H9 (cell line): Measurements from ENCODE around the gene SSBP2. TPM values are rescaled to one million over a fixed set of nuclear protein-coding genes. Genes with fewer than 3 reads are reported as not detected.

Experiments used
- DNase-seq: peaks from one replicate; pipeline ENCODE4 v3.0.0-alpha.2; 2017
- H2AFZ ChIP-seq: one replicate; pipeline ENCODE4 v1.6.1; 2013; ENCODE audit warnings: mild to moderate bottlenecking, low read length, control low read depth, moderate library complexity
- H2AK5ac ChIP-seq: 2 replicates; pipeline ENCODE4 v1.6.1; 2013; ENCODE audit warnings: low read length, control low read depth, mixed read lengths; ENCODE audit not compliant: insufficient read length
- H2BK120ac ChIP-seq: one replicate; pipeline ENCODE4 v1.6.1; 2013; ENCODE audit warnings: low read depth, mild to moderate bottlenecking, low read length, control low read depth, inconsistent platforms; ENCODE audit not compliant: poor library complexity, severe bottlenecking
- H2BK12ac ChIP-seq: 2 replicates; pipeline ENCODE4 v1.6.1; 2013; ENCODE audit warnings: low read length, control low read depth, mixed read lengths, low read depth; ENCODE audit not compliant: insufficient read length
- H2BK15ac ChIP-seq: 2 replicates; pipeline ENCODE4 v1.6.1; 2013; ENCODE audit warnings: low read depth, low read length, control low read depth
- H2BK20ac ChIP-seq: one replicate; pipeline ENCODE4 v1.6.1; 2013; ENCODE audit warnings: low read depth, mild to moderate bottlenecking, low read length, control low read depth, inconsistent platforms; ENCODE audit not compliant: poor library complexity, severe bottlenecking
- H2BK5ac ChIP-seq: 2 replicates; pipeline ENCODE4 v1.6.1; 2013; ENCODE audit warnings: low read length, control low read depth, mixed read lengths; ENCODE audit not compliant: insufficient read length
- H3K14ac ChIP-seq: 2 replicates; pipeline ENCODE4 v1.6.1; 2013; ENCODE audit warnings: low read length, control low read depth; ENCODE audit not compliant: insufficient read depth
- H3K18ac ChIP-seq: 2 replicates; pipeline ENCODE4 v1.6.1; 2013; ENCODE audit warnings: low read depth, mild to moderate bottlenecking, mixed read lengths, low read length, control low read depth; ENCODE audit not compliant: insufficient read length
- H3K23ac ChIP-seq: 2 replicates; pipeline ENCODE4 v1.6.1; 2013; ENCODE audit warnings: low read length, control low read depth, mixed read lengths, low read depth; ENCODE audit not compliant: insufficient read length
- H3K23me2 ChIP-seq: 2 replicates; pipeline ENCODE4 v1.6.1; 2013; ENCODE audit warnings: low read depth, mild to moderate bottlenecking, mixed read lengths, low read length, control low read depth; ENCODE audit not compliant: insufficient read length, poor library complexity, severe bottlenecking
- H3K27ac ChIP-seq: 2 replicates; pipeline ENCODE4 v1.5.1; 2013; ENCODE audit warnings: low read length, control low read depth, mixed read lengths, low read depth; ENCODE audit not compliant: insufficient read length
- H3K27me3 ChIP-seq: 2 replicates; pipeline ENCODE4 v1.6.1; 2013; ENCODE audit warnings: low read length, control low read depth, inconsistent platforms; ENCODE audit not compliant: insufficient read depth
- H3K4ac ChIP-seq: 2 replicates; pipeline ENCODE4 v1.6.1; 2013; ENCODE audit warnings: low read depth, mild to moderate bottlenecking, control low read depth, inconsistent platforms, low read length, moderate library complexity
- H3K4me1 ChIP-seq: 2 replicates; pipeline ENCODE4 v1.6.1; 2013; ENCODE audit warnings: low read length, control low read depth, inconsistent platforms; ENCODE audit not compliant: insufficient read depth
- H3K4me2 ChIP-seq: 2 replicates; pipeline ENCODE4 v1.6.1; 2013; ENCODE audit warnings: low read length, control low read depth, mixed read lengths; ENCODE audit not compliant: insufficient read length, insufficient read depth
- H3K56ac ChIP-seq: 2 replicates; pipeline ENCODE4 v1.6.1; 2013; ENCODE audit warnings: low read depth, mild to moderate bottlenecking, mixed read lengths, low read length, control low read depth; ENCODE audit not compliant: insufficient read length
- H3K79me1 ChIP-seq: 2 replicates; pipeline ENCODE4 v1.6.1; 2013; ENCODE audit warnings: low read depth, mild to moderate bottlenecking, moderate library complexity, low read length, control low read depth, inconsistent platforms; ENCODE audit not compliant: insufficient read depth, poor library complexity, severe bottlenecking
- H3K79me2 ChIP-seq: 2 replicates; pipeline ENCODE4 v1.6.1; 2013; ENCODE audit warnings: low read length, control low read depth, inconsistent platforms; ENCODE audit not compliant: insufficient read depth
- H3K9ac ChIP-seq: 2 replicates; pipeline ENCODE4 v1.6.1; 2013; ENCODE audit warnings: low read length, control low read depth, mixed read lengths; ENCODE audit not compliant: insufficient read length; ENCODE audit errors: extremely low read depth
- H3K9me3 ChIP-seq: one replicate; pipeline ENCODE4 v1.6.1; 2013; ENCODE audit warnings: low read depth, low read length, inconsistent platforms; ENCODE audit not compliant: control insufficient read depth
- H3T11ph ChIP-seq: one replicate; pipeline ENCODE4 v1.6.1; 2013; ENCODE audit warnings: mild to moderate bottlenecking, low read length, control low read depth, inconsistent platforms
- H4K20me1 ChIP-seq: one replicate; pipeline ENCODE4 v1.6.1; 2013; ENCODE audit not compliant: control insufficient read depth, insufficient read length, insufficient read depth
- H4K5ac ChIP-seq: 2 replicates; pipeline ENCODE4 v1.6.1; 2013; ENCODE audit warnings: low read depth, mild to moderate bottlenecking, mixed read lengths, low read length, control low read depth; ENCODE audit not compliant: insufficient read length
- H4K8ac ChIP-seq: replicated peaks from 2 replicates; pipeline ENCODE4 v1.6.1; 2013; ENCODE audit warnings: low read length, control low read depth, mixed read lengths, low read depth; ENCODE audit not compliant: insufficient read length
- H4K91ac ChIP-seq: 2 replicates; pipeline ENCODE4 v1.6.1; 2013; ENCODE audit warnings: low read depth, mild to moderate bottlenecking, moderate library complexity, mixed read lengths, low read length, control low read depth; ENCODE audit not compliant: insufficient read length
- H3K27ac Mint-ChIP-seq, 3 experiments: 2 replicates in 2 of 3; 3 replicates in 1 of 3; pipeline ENCODE4 v1.8.0; 2020 to 2021; ENCODE audit warnings: mixed read lengths in 3 of 3, mild to moderate bottlenecking in 1 of 3, moderate library complexity in 1 of 3
- H3K27me3 Mint-ChIP-seq: 2 replicates; pipeline ENCODE4 v1.8.0; 2021; ENCODE audit warnings: low read depth, mild to moderate bottlenecking, moderate library complexity, mixed read lengths
- H3K36me3 Mint-ChIP-seq, 3 experiments: 2 replicates in 2 of 3; 3 replicates in 1 of 3; pipeline ENCODE4 v1.8.0; 2020 to 2021; ENCODE audit warnings: low read depth in 3 of 3, mixed read lengths in 3 of 3; ENCODE audit not compliant: insufficient read depth in 1 of 3
- H3K4me1 Mint-ChIP-seq, 2 experiments: 2 replicates each; pipeline ENCODE4 v1.8.0; 2020; ENCODE audit warnings: mixed read lengths in 2 of 2
- H3K4me3 Mint-ChIP-seq, 2 experiments: 2 replicates in 1 of 2; 3 replicates in 1 of 2; pipeline ENCODE4 v1.8.0; 2020 to 2021; ENCODE audit warnings: mild to moderate bottlenecking in 2 of 2, mixed read lengths in 2 of 2, moderate library complexity in 1 of 2
- H3K9me3 Mint-ChIP-seq, 2 experiments: 2 replicates in 1 of 2; 3 replicates in 1 of 2; pipeline ENCODE4 v1.8.0; 2020; ENCODE audit warnings: mild to moderate bottlenecking in 2 of 2, mixed read lengths in 2 of 2, moderate library complexity in 1 of 2
- WGBS: extraction: QIAGEN DNeasy Blood & Tissue Kit; methylation state at CpG from one replicate; pipeline ENCODE4 v1.1.7; 2013; ENCODE audit warnings: missing lambda C conversion rate, low lambda C conversion rate, mixed read lengths; ENCODE audit not compliant: insufficient read length; ENCODE audit errors: extremely low coverage; 5-methylcytosine and 5-hydroxymethylcytosine counted together
- total RNA-seq: library from RNA; stranded (reverse); gene quantifications from 2 replicates; pipeline ENCODE4 v1.2.1, GENCODE V29; 2021
- TF ChIP-seq, protein P1 (sequence below): fragments of 200-600 bp; sonication (generic); conservative IDR thresholded peaks from 3 replicates; pipeline ENCODE4 v1.8.0; 2021; ENCODE audit warnings: antibody characterized with exemption, mild to moderate bottlenecking

SSBP2 gene
- total RNA-seq, 1 experiment from 2014 or later: 35.6 TPM

DNA sequence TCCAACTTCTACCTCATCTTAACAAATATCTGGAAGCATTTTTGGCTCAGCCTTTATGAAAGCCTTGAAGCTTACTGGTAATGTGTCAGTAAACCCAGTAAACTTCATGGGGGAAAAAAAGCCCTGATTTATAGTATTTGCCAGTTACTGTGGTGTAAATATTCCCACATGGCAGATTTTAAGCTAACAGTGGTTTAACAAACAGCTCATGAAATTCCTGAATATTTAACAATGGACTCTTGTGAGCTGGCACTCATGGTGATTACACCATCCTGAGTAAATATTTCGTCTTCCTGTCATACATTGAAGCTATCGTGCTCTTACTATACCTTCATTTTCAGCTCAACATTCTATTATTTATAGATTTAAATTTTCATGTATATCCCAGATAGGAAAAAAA lies 300.0 kb downstream of the SSBP2 start:
- Histone ChIP-seq H3K9me3 (no peaks in the 10 kb centered on the region), H3K79me2 (no peaks in the 10 kb centered on the region), H4K91ac (no peak overlapping the region), H3K27me3 (no peaks in the 10 kb centered on the region), H3K56ac (no peak overlapping the region), H3K14ac (no peak overlapping the region), H2BK120ac (no peak overlapping the region), H3K79me1 (no peaks in the 10 kb centered on the region), H4K5ac (no peak overlapping the region), H2AK5ac (no peak overlapping the region), H3K23me2 (no peaks in the 10 kb centered on the region), H2BK12ac (no peak overlapping the region), H2BK20ac (no peak overlapping the region), H3K4me1 (no peaks in the 10 kb centered on the region), H4K20me1 (no peaks in the 10 kb centered on the region), H3T11ph (no peak overlapping the region), H2BK5ac (no peak overlapping the region), H3K4ac (no peak overlapping the region), H2BK15ac (no peak overlapping the region), H2AFZ (no peak overlapping the region), H3K18ac (no peak overlapping the region), H4K8ac (no peak overlapping the region), H3K27ac (no peak overlapping the region), H3K23ac (no peak overlapping the region), H3K9ac (no peak overlapping the region), H3K4me2 (no peak overlapping the region)
- no CpG with 5 or more reads among the region's 2 CpGs for WGBS
- no peak overlapping the region for H3K4me3 Mint-ChIP-seq
- TF ChIP-seq, protein P1, sequence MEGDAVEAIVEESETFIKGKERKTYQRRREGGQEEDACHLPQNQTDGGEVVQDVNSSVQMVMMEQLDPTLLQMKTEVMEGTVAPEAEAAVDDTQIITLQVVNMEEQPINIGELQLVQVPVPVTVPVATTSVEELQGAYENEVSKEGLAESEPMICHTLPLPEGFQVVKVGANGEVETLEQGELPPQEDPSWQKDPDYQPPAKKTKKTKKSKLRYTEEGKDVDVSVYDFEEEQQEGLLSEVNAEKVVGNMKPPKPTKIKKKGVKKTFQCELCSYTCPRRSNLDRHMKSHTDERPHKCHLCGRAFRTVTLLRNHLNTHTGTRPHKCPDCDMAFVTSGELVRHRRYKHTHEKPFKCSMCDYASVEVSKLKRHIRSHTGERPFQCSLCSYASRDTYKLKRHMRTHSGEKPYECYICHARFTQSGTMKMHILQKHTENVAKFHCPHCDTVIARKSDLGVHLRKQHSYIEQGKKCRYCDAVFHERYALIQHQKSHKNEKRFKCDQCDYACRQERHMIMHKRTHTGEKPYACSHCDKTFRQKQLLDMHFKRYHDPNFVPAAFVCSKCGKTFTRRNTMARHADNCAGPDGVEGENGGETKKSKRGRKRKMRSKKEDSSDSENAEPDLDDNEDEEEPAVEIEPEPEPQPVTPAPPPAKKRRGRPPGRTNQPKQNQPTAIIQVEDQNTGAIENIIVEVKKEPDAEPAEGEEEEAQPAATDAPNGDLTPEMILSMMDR: no peak
- peak overlapping the region; percentile 7 to 41 (median 11); a peak in 4 of 7 replicates for H3K27ac Mint-ChIP-seq
- H3K9me3 Mint-ChIP-seq: no peaks in the 10 kb centered on the region
- H3K36me3 Mint-ChIP-seq: peaks cover 3 to 24% (median 7%) of the 10 kb centered on the region in 3 experiments; a peak in 5 of 7 replicates
- no peak for DNase-seq
- H3K27me3 Mint-ChIP-seq: no peaks in the 10 kb centered on the region
- peaks cover 8% of the 10 kb centered on the region in 2 experiments for H3K4me1 Mint-ChIP-seq
